Parathyroid adenoma (tissue), 2 donors: Measurements from ENCODE around the gene USP9Y.

Experiments used
- H2AFZ ChIP-seq: fragments of 300-600 bp; sonication (generic); one replicate; pipeline ENCODE4 v1.7.0; 2017; ENCODE audit warnings: antibody characterized with exemption, mild to moderate bottlenecking
- H3K27ac ChIP-seq: fragments of 300-600 bp; sonication (generic); one replicate; pipeline ENCODE4 v1.7.0; 2017
- H3K27me3 ChIP-seq: fragments of 300-600 bp; sonication (generic); one replicate; pipeline ENCODE4 v1.7.0; 2017; ENCODE audit warnings: low read length; ENCODE audit not compliant: control insufficient read depth, insufficient read depth
- H3K36me3 ChIP-seq: fragments of 300-600 bp; sonication (generic); one replicate; pipeline ENCODE4 v1.7.0; 2017; ENCODE audit warnings: low read length; ENCODE audit not compliant: control insufficient read depth, insufficient read depth
- H3K4me1 ChIP-seq: fragments of 300-600 bp; sonication (generic); one replicate; pipeline ENCODE4 v1.7.0; 2017; ENCODE audit warnings: control low read depth
- H3K4me2 ChIP-seq: fragments of 300-600 bp; sonication (generic); one replicate; pipeline ENCODE4 v1.7.0; 2017; ENCODE audit warnings: low read length
- H3K4me3 ChIP-seq: fragments of 300-600 bp; sonication (generic); one replicate; pipeline ENCODE4 v1.7.0; 2017; ENCODE audit warnings: low read depth, low read length
- H3K79me2 ChIP-seq: fragments of 300-600 bp; sonication (generic); one replicate; pipeline ENCODE4 v1.7.0; 2017; ENCODE audit warnings: control low read depth
- H3K9ac ChIP-seq: fragments of 300-600 bp; sonication (generic); one replicate; pipeline ENCODE4 v1.7.0; 2017; ENCODE audit warnings: mild to moderate bottlenecking
- H3K9me3 ChIP-seq: fragments of 300-600 bp; sonication (generic); one replicate; pipeline ENCODE4 v1.7.0; 2017; ENCODE audit warnings: low read length; ENCODE audit not compliant: control insufficient read depth
- CTCF ChIP-seq: fragments of 300-600 bp; sonication (generic); IDR thresholded peaks from one replicate; pipeline ENCODE4 v1.7.0; 2017; ENCODE audit warnings: antibody characterized with exemption, mild to moderate bottlenecking
- donor health status: primary hyperparathyroidism.

USP9Y gene

GRCh38 chrY:12898604-12899003 is 197.6 kb downstream of the USP9Y start:
- TF ChIP-seq CTCF = no peak
- H3K4me1 ChIP-seq = no peaks in the 10 kb centered on the region
- H3K9me3 ChIP-seq = no peaks in the 10 kb centered on the region
- H3K79me2 ChIP-seq = no peaks in the 10 kb centered on the region
- H3K36me3 ChIP-seq = no peaks in the 10 kb centered on the region
- no peak overlapping the region for H3K9ac ChIP-seq
- no peak overlapping the region for H2AFZ ChIP-seq
- peak overlapping the region; percentile 51 for H3K4me2 ChIP-seq
- H3K4me3 ChIP-seq = no peak overlapping the region
- no peak overlapping the region for H3K27ac ChIP-seq
- no peaks in the 10 kb centered on the region for H3K27me3 ChIP-seq

- Histone ChIP-seq H2AFZ (peak within 1 kb of the TSS; percentile 17), H3K4me3 (peak within 1 kb of the TSS; percentile 96), H3K4me2 (peak within 1 kb of the TSS; percentile 67), H3K79me2 (no peaks in the 10 kb centered on the region), H3K4me1 (no peaks in the 10 kb centered on the region), H3K9ac (no peak within 1 kb of the TSS), H3K9me3 (no peaks in the 10 kb centered on the region), H3K27ac (peak within 1 kb of the TSS; percentile 82), H3K36me3 (no peaks in the 10 kb centered on the region), H3K27me3 (no peaks in the 10 kb centered on the region)
- TF ChIP-seq CTCF = no peak
Measured at GRCh38 chrY:12904618-12905516, 203.8 kb downstream of the USP9Y start, which contains the start of gene DDX3Y. DDX3Y (plus strand) TSS chrY:12904868; CDS start chrY:12904937, 69 bp downstream.

GRCh38 chrY:12905517-12905872 is 204.5 kb downstream of the USP9Y start:
- Histone ChIP-seq H3K36me3 (no peaks in the 10 kb centered on the region), H3K79me2 (no peaks in the 10 kb centered on the region), H3K4me3 (peak overlapping the region; percentile 96), H3K4me1 (no peaks in the 10 kb centered on the region), H2AFZ (no peak overlapping the region), H3K27ac (peak overlapping the region; percentile 82), H3K9ac (no peak overlapping the region), H3K4me2 (peak overlapping the region; percentile 67), H3K9me3 (no peaks in the 10 kb centered on the region), H3K27me3 (no peaks in the 10 kb centered on the region)
- no peak for TF ChIP-seq CTCF

- H3K4me3 ChIP-seq = peak overlapping the region; percentile 96
- H3K9me3 ChIP-seq = no peaks in the 10 kb centered on the region
- no peaks in the 10 kb centered on the region for H3K4me1 ChIP-seq
- H3K9ac ChIP-seq = no peak overlapping the region
- H2AFZ ChIP-seq = no peak overlapping the region
- H3K27ac ChIP-seq = peak overlapping the region; percentile 82
- H3K79me2 ChIP-seq = no peaks in the 10 kb centered on the region
- no peaks in the 10 kb centered on the region for H3K36me3 ChIP-seq
- H3K4me2 ChIP-seq = peak overlapping the region; percentile 67
- no peaks in the 10 kb centered on the region for H3K27me3 ChIP-seq
- no peak for TF ChIP-seq CTCF
Measured at GRCh38 chrY:12905895-12906294, 204.9 kb downstream of the USP9Y start.
